GM18951 (cell line): ENCODE results near the gene EPDR1.

Experiments used
- POLR2A ChIP-seq: IDR thresholded peaks from 4 replicates; pipeline ENCODE4 v1.6.1; 2011; ENCODE audit warnings: mild to moderate bottlenecking; ENCODE audit not compliant: insufficient read length, insufficient read depth; ENCODE audit errors: extremely low read depth
- in situ Hi-C: fragments of 300-500 bp; cut with MboI; formaldehyde crosslinking; loops from one replicate; pipeline ENCODE4 v1.12.0; 2022; ENCODE audit warnings: low sequenced_read_pairs, mixed read lengths, inconsistent platforms; ENCODE audit not compliant: unreplicated experiment

The EPDR1 gene

DNA sequence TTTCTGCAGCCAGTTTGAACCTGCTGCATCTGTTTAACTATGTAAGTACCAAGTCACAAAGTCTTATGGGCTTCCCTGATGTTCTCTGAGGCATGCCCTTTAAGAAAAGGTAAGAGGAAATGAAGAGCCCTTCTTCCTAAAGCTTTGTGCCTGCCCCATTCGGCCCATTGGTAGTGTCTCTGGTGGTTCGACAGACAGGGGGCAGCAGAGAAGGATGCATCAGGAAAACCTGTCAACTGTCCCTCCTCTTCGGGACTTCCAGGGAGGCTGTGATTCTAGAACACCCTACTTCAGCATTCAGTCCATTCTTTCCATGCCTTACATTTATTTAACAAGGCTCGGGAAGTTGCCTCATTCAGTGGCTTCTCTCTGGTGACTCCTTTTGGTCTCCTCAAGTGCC lies 1.9 kb upstream of the EPDR1 start:
- no peak for TF ChIP-seq POLR2A
- in situ Hi-C loops, result loop anchor here (25.0 kb wide), 2 partner anchors 294 to 419 kb away; no protein-coding TSS in a partner anchor

- peak; percentile 56 for TF ChIP-seq POLR2A
- in situ Hi-C loops, result loop anchor here (25.0 kb wide), 2 partner anchors 291 to 416 kb away; no protein-coding TSS in a partner anchor
Measured at GRCh38 chr7:37920849-37921805, 687 bp downstream of the EPDR1 start.

DNA sequence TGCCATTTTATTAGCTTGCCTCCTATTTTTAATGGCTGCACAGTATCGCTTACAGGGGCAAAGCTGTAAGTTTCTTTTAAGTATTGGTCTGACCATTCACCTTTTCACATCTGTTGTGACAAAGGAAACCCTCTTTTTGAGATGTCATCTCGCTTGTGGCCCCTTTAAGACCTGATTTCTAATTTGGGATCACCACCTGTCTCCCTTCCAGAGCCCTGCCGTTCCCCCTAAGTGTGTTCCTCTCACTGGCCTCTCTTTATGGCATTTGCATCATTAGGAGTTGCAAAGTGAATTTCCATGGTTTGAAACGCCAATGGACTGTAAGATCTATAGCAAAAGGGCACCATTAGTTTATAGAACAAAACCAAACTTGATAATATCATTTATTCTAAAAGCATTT lies 1.4 kb downstream of the EPDR1 start:
- in situ Hi-C loops, result loop anchor here (25.0 kb wide), 2 partner anchors 290 to 415 kb away; no protein-coding TSS in a partner anchor
- TF ChIP-seq POLR2A, result no peak

DNA sequence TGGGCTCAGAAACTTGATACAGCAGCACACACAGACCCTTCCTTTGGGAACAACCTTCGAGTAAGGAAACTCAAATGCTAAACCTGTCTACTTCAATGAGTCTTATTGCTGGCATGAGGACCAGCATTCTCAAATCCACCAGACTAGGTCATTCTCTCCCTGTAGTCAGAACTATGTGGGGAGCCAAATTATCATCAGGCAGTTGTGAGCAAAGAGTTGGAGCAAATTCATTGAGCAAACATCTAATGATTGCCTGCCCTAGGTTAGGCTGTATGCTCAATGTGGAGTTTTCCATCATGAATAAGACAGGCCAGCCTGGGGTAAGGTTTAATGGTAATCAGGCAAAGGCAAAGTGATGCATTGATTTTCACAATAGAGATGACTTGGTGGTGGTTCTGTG lies 3.6 kb downstream of the EPDR1 start:
- in situ Hi-C loops, result loop anchor here (25.0 kb wide), 2 partner anchors 288 to 413 kb away; no protein-coding TSS in a partner anchor
- TF ChIP-seq POLR2A, result no peak

- in situ Hi-C loops, result loop anchor here (25.0 kb wide), 2 partner anchors 288 to 413 kb away; no protein-coding TSS in a partner anchor
- TF ChIP-seq POLR2A, result no peak
Measured at GRCh38 chr7:37924491-37925041, 4.1 kb downstream of the EPDR1 start.

- TF ChIP-seq POLR2A, result no peak
- in situ Hi-C loops, result no loop called here
Measured at GRCh38 chr7:37925620-37926019, 5.2 kb downstream of the EPDR1 start.

DNA sequence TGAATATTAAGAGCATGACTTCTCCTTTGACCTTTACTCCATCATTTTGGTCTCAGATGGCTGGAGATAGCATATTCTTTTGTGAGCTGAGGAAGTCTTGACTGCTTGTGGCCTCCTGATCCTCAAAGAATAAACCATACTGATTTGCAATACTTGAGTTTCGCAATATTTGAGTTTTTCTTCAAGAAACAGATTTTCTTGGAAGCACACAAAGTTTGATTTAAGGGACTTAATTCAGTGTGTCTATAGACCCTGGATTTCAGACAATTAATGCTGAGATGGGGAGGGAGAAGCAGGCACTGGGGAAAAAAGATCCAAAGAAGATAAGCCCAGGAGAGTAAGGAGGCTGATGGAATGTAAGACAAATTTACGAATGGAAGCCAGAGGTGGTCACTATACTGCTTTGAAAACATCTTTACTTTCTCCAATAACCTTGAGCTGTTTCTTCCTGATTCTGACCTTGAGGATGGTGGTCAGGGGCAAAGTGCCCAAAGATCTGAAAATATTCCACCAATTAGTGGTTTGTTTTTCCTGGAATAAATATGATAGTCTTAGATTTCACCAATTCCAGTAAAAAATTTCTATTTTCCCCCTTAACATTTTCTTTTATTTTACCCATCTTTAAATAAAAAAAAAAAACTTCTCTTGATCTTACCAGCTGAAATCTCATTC lies 7.5 kb downstream of the EPDR1 start:
- in situ Hi-C loops, result no loop called here
- TF ChIP-seq POLR2A, result no peak

GRCh38 chr7:37928878-37929277 lies 8.4 kb downstream of the EPDR1 start:
- TF ChIP-seq POLR2A, result no peak
- in situ Hi-C loops, result no loop called here

DNA sequence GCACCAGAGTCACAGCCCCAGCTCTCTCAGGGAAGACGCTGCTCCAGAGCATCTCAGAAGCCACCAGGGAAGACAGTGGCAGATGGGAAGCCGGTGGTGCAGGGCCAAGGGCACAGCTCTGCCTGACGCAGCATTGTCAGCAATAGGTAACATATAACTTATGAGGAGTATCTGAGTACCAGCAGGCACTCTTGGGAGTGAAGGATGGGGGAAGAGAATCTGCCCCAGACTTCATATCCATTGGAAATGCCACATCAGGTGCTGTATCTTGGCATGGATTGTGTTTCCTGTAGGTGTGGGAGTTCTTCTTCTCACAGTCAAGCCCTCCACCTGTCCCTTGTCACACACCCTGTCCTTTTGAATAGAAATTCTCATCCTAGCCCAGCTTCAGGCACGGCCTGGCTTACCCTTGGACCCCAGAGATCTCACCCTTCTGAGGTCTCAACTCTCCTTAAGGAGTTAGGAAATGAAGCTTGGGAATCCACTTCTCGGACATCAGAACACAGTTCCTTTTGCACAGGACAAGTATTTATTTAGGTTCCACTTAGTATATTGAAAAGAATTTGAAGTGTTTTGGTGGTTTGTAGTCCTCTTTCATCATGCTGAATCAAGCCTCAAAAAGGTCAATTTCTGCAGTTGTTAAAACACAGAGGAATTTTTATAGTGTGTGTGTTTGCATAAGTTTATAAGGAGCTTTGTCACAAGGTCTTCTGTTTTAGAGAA lies 9.9 kb downstream of the EPDR1 start:
- TF ChIP-seq POLR2A, result no peak
- in situ Hi-C loops, result no loop called here

GRCh38 chr7:37932543-37932942 lies 12.1 kb downstream of the EPDR1 start:
- TF ChIP-seq POLR2A, result no peak
- in situ Hi-C loops, result no loop called here

DNA sequence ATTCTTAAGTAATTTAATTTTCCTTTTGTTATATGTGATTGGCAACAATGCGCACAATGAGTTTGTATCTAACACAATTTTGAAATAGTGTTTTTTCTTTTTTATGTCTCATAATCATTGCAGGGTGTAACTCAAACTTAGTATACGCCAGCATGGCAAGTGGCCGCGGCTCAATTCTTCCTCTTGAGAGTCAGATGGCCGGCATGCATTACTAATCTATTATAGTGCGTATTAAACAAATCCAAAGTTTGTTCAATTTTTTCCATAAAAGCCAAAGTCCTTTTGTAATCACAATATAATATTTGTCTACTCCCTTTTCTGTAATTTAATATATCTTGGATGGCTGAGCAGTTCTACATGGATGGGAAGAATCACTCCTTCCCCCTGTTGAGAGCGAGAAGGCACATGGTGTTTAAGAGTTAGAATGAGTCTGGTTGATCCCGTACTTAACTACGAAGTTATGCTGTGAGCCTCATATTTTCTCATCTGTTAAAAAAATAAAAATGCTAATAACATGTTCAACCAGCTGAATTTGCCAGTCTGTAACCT lies 12.7 kb downstream of the EPDR1 start:
- in situ Hi-C loops, result no loop called here

GRCh38 chr7:37942934-37943610 lies 22.6 kb downstream of the EPDR1 start:
- in situ Hi-C loops, result no loop called here
- no peak for TF ChIP-seq POLR2A

More for the DNA sequence above, 12.7 kb downstream of the EPDR1 start:
- no peak for TF ChIP-seq POLR2A
